Measurements from ENCODE around the gene TLDC2. TPM values are rescaled to one million over a fixed set of nuclear protein-coding genes. Genes with fewer than 3 reads are reported as not detected.

TLDC2 gene
- total RNA-seq, 1 experiment from 2014 or later, result 0.32 TPM

DNA sequence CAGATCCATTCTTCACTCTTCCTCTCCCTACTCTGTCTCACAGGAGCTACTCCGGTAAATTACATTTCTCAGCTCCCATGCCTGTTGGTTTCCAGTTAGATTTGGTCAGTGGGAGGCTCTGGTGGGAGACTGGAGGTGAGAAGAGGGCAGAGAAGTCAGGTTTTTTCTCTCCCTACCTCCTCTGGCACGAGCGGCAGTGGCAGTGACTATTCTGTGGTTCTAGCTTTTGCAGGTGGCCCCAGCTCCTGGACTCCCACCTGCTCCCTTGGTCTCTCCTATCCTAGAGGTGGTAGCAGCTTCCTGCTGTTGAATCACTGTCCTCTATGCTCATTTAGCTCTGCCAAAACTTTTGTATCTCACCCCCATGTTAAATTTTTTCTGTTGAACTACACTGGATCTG lies 17.9 kb downstream of the TLDC2 start:
- Histone ChIP-seq H3K27ac (ENCODE audit: low read depth, low read length) (no peak overlapping the region), H3K79me2 (ENCODE audit: insufficient read depth, low read length) (no peaks in the 10 kb centered on the region), H4K20me1 (ENCODE audit: insufficient read depth) (no peaks in the 10 kb centered on the region), H3K36me3 (ENCODE audit: control insufficient read depth in 1 of 2, insufficient read depth in 2 of 2, low read length in 2 of 2) (no peaks in the 10 kb centered on the region), H3K27me3 (ENCODE audit: insufficient read depth, low read length) (no peaks in the 10 kb centered on the region), H3K9ac (ENCODE audit: low read length) (no peak overlapping the region), H2AFZ (ENCODE audit: low read depth, low read length, poor library complexity, severe bottlenecking) (no peak overlapping the region), H3K4me1 (ENCODE audit: control insufficient read depth in 1 of 2, insufficient read depth in 2 of 2, low read length in 2 of 2) (no peaks in the 10 kb centered on the region), H3K4me3 (replicated peaks in 1 of 2; ENCODE audit: low read depth in 1 of 2, low read length in 2 of 2) (no peak overlapping the region), H3K9me3 (ENCODE audit: control insufficient read depth in 1 of 2, insufficient read depth in 1 of 2, low read depth in 1 of 2, low read length in 2 of 2) (no peaks in the 10 kb centered on the region), H3K9me2 (ENCODE audit: insufficient read depth) (no peaks in the 10 kb centered on the region), H3K4me2 (ENCODE audit: low read length) (no peak overlapping the region)
- CTCF ChIA-PET, result no interaction called here
- POLR2A ChIA-PET, result interaction anchor here (1.0 kb wide), 1 partner anchor 58 kb away, joined by 3 read pairs; no protein-coding TSS in a partner anchor
- TF ChIP-seq CEBPB (IDR thresholded peaks at IDR 0.05; ENCODE audit: low read depth) (no peak), ELF1 (IDR thresholded peaks at IDR 0.05; ENCODE audit: borderline replicate concordance, low read depth) (no peak), FOSL1 (IDR thresholded peaks at IDR 0.05; ENCODE audit: low read depth) (no peak), RAD21 (IDR thresholded peaks at IDR 0.05; ENCODE audit: low read depth) (no peak), TCF7L2 (IDR thresholded peaks at IDR 0.05; ENCODE audit: borderline replicate concordance, extremely low read depth, insufficient read depth, insufficient read length) (no peak), CBX3 (IDR thresholded peaks at IDR 0.05; ENCODE audit: low read depth) (no peak), EGR1 (IDR thresholded peaks at IDR 0.05; ENCODE audit: low read depth) (no peak), JUND (IDR thresholded peaks at IDR 0.05) (no peak)
- TF ChIP-seq, protein P1, sequence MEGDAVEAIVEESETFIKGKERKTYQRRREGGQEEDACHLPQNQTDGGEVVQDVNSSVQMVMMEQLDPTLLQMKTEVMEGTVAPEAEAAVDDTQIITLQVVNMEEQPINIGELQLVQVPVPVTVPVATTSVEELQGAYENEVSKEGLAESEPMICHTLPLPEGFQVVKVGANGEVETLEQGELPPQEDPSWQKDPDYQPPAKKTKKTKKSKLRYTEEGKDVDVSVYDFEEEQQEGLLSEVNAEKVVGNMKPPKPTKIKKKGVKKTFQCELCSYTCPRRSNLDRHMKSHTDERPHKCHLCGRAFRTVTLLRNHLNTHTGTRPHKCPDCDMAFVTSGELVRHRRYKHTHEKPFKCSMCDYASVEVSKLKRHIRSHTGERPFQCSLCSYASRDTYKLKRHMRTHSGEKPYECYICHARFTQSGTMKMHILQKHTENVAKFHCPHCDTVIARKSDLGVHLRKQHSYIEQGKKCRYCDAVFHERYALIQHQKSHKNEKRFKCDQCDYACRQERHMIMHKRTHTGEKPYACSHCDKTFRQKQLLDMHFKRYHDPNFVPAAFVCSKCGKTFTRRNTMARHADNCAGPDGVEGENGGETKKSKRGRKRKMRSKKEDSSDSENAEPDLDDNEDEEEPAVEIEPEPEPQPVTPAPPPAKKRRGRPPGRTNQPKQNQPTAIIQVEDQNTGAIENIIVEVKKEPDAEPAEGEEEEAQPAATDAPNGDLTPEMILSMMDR (IDR thresholded peaks at IDR 0.05 in 2 of 3, conservative IDR thresholded peaks at IDR 0.05 in 1 of 3; ENCODE audit: borderline replicate concordance in 1 of 3, insufficient read depth in 1 of 3, low read depth in 2 of 3, low read length in 2 of 3), result no peak
- TF ChIP-seq, protein P2, sequence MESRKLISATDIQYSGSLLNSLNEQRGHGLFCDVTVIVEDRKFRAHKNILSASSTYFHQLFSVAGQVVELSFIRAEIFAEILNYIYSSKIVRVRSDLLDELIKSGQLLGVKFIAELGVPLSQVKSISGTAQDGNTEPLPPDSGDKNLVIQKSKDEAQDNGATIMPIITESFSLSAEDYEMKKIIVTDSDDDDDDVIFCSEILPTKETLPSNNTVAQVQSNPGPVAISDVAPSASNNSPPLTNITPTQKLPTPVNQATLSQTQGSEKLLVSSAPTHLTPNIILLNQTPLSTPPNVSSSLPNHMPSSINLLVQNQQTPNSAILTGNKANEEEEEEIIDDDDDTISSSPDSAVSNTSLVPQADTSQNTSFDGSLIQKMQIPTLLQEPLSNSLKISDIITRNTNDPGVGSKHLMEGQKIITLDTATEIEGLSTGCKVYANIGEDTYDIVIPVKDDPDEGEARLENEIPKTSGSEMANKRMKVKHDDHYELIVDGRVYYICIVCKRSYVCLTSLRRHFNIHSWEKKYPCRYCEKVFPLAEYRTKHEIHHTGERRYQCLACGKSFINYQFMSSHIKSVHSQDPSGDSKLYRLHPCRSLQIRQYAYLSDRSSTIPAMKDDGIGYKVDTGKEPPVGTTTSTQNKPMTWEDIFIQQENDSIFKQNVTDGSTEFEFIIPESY (IDR thresholded peaks at IDR 0.05; ENCODE audit: extremely low read depth, insufficient replicate concordance, low read length), result no peak
- no peak for ATAC-seq
- RAD21 ChIA-PET (ENCODE audit: low non-redundant PET in 1 of 2, low total read pairs in 2 of 2, uncharacterized antibody in 2 of 2, unreplicated experiment in 2 of 2), result no interaction called here
- DNase-seq (ENCODE audit: low read depth, low spot score), result no peak
- intact Hi-C loops (cut with micrococcal nuclease), result no loop called here
- no TSS peak for BruUV-seq (replicated peaks)
